SK-N-SH (cell line): ENCODE results near the gene PHF23. TPM values are rescaled to one million over a fixed set of nuclear protein-coding genes. Genes with fewer than 3 reads are reported as not detected.

Experiments used
- CTCF ChIA-PET: fragments of 300-600, 350-600 bp; formaldehyde crosslinking; extraction: SDS; loops from one replicate; lab custom pipeline; 2021; lab: Yijun Ruan, JAX
- POLR2A ChIA-PET: fragments of 350-600 bp; sonication (Branson Sonifier 250); formaldehyde crosslinking; extraction: SDS; loops from one replicate; lab custom pipeline; 2020; ENCODE audit warnings: antibody characterized with exemption, inconsistent platforms; lab: Yijun Ruan, JAX
- DNase-seq: peaks from one replicate; pipeline ENCODE4 v3.0.0; 2012
- H2AFZ ChIP-seq: fragments of 200-600 bp; sonication (generic); 2 replicates; pipeline ENCODE4 v1.8.1; 2016; ENCODE audit warnings: antibody characterized with exemption, mild to moderate bottlenecking, low read depth
- H3F3A ChIP-seq: fragments of 200-600 bp; sonication (generic); replicated peaks from 2 replicates; pipeline ENCODE3; 2016; ENCODE audit warnings: antibody characterized with exemption, mild to moderate bottlenecking; ENCODE audit not compliant: insufficient read depth
- H3K27ac ChIP-seq, 2 experiments: fragments of 200-500 bp in 1 of 2; fragments of 200-600 bp in 1 of 2; sonication (Bioruptor generic) in 1 of 2; sonication (generic), shearing (Covaris generic) in 1 of 2; 2 replicates each; pipeline versions ENCODE4 v1.5.1 to v1.6.1; 2014 to 2016; ENCODE audit warnings: low read depth in 2 of 2, inconsistent platforms in 1 of 2, low read length in 1 of 2, mild to moderate bottlenecking in 1 of 2, mixed read lengths in 1 of 2
- H3K27me3 ChIP-seq: fragments of 200-600 bp; sonication (generic), shearing (Covaris generic); 2 replicates; pipeline ENCODE4 v1.6.1; 2016; ENCODE audit warnings: mixed run types; ENCODE audit not compliant: insufficient read depth
- H3K36me3 ChIP-seq, 2 experiments: fragments of 200-500 bp in 1 of 2; fragments of 200-600 bp in 1 of 2; sonication (Bioruptor generic) in 1 of 2; sonication (generic) in 1 of 2; replicated peaks in 1 of 2; 2 replicates each; pipeline versions ENCODE3 to v1.5.1; 2014 to 2016; ENCODE audit warnings: low read length in 1 of 2, mild to moderate bottlenecking in 1 of 2; ENCODE audit not compliant: insufficient read depth in 2 of 2, control insufficient read depth in 1 of 2
- H3K4me1 ChIP-seq, 2 experiments: fragments of 200-500 bp in 1 of 2; fragments of 200-600 bp in 1 of 2; sonication (Bioruptor generic) in 1 of 2; sonication (generic), shearing (Covaris generic) in 1 of 2; 2 replicates each; pipeline versions ENCODE4 v1.5.1 to v1.6.1; 2014 to 2016; ENCODE audit warnings: low read depth in 1 of 2, low read length in 1 of 2, mixed run types in 1 of 2; ENCODE audit not compliant: insufficient read depth in 2 of 2, control insufficient read depth in 1 of 2
- H3K4me2 ChIP-seq: fragments of 200-600 bp; sonication (generic), shearing (Covaris generic); 2 replicates; pipeline ENCODE4 v1.6.1; 2017; ENCODE audit warnings: mixed run types
- H3K4me3 ChIP-seq, 2 experiments: fragments of 200-500 bp in 1 of 2; fragments of 200-600 bp in 1 of 2; sonication (Bioruptor generic) in 1 of 2; sonication (generic), shearing (Covaris generic) in 1 of 2; 2 replicates each; pipeline versions ENCODE4 v1.5.1 to v1.8.1; 2014 to 2016; ENCODE audit warnings: low read depth in 2 of 2, inconsistent platforms in 1 of 2, low read length in 1 of 2, mild to moderate bottlenecking in 1 of 2, mixed read lengths in 1 of 2, moderate library complexity in 1 of 2
- H3K79me2 ChIP-seq: fragments of 200-600 bp; sonication (generic); 2 replicates; pipeline ENCODE4 v1.8.1; 2017; ENCODE audit warnings: mild to moderate bottlenecking; ENCODE audit not compliant: insufficient read depth
- H3K9ac ChIP-seq: fragments of 200-600 bp; sonication (generic); 2 replicates; pipeline ENCODE4 v1.6.1; 2017; ENCODE audit warnings: mixed run types
- H3K9me2 ChIP-seq: fragments of 200-600 bp; sonication (generic); 2 replicates; pipeline ENCODE4 v1.6.1; 2017; ENCODE audit warnings: mixed run types
- H3K9me3 ChIP-seq: fragments of 200-600 bp; sonication (generic); 2 replicates; pipeline ENCODE4 v1.6.1; 2017; ENCODE audit warnings: mixed run types, mild to moderate bottlenecking, moderate library complexity
- H4K20me1 ChIP-seq: fragments of 200-600 bp; sonication (generic); 2 replicates; pipeline ENCODE4 v1.6.1; 2017; ENCODE audit warnings: mild to moderate bottlenecking, mixed run types; ENCODE audit not compliant: insufficient read depth
- CTCF ChIP-seq: fragments of 200-600 bp; sonication (generic); IDR thresholded peaks from 2 replicates; pipeline ENCODE4 v1.6.1; 2017; ENCODE audit warnings: antibody characterized with exemption, mild to moderate bottlenecking, moderate library complexity
- EP300 ChIP-seq, 2 experiments: IDR thresholded peaks; 2 replicates each; pipeline versions ENCODE4 v1.4.0 to v1.6.1; 2012; ENCODE audit warnings: borderline replicate concordance in 1 of 2, low read depth in 1 of 2, low read length in 1 of 2
- EZH2phosphoT487 ChIP-seq: fragments of 200-600 bp; sonication (generic); IDR thresholded peaks from 2 replicates; pipeline ENCODE4 v1.6.1; 2017; ENCODE audit warnings: low read depth, mixed run types, mild to moderate bottlenecking, antibody characterized with exemption, moderate library complexity, borderline replicate concordance
- FOXJ3 ChIP-seq: sonication (generic); formaldehyde crosslinking; IDR thresholded peaks from 2 replicates; pipeline ENCODE4 v1.5.1; 2020; ENCODE audit warnings: mild to moderate bottlenecking, missing genetic modification reagents
- FOXM1 ChIP-seq: IDR thresholded peaks from 2 replicates; pipeline ENCODE4 v1.4.0; 2012; ENCODE audit warnings: low read depth, mild to moderate bottlenecking
- GATA2 ChIP-seq: sonication (generic); formaldehyde crosslinking; IDR thresholded peaks from 2 replicates; pipeline ENCODE4 v1.5.0; 2020; ENCODE audit warnings: mild to moderate bottlenecking, missing genetic modification reagents
- MEF2A ChIP-seq: IDR thresholded peaks from 2 replicates; pipeline ENCODE4 v1.4.0; 2012; ENCODE audit warnings: low read depth, borderline replicate concordance
- NFIC ChIP-seq: IDR thresholded peaks from 2 replicates; pipeline ENCODE4 v1.4.0; 2012; ENCODE audit warnings: borderline replicate concordance
- PBX3 ChIP-seq: IDR thresholded peaks from 2 replicates; pipeline ENCODE4; 2012
- REST ChIP-seq: IDR thresholded peaks from 2 replicates; pipeline ENCODE4 v1.6.1; 2012; ENCODE audit warnings: mild to moderate bottlenecking, low read depth, low read length, moderate library complexity
- RXRA ChIP-seq: IDR thresholded peaks from 2 replicates; pipeline ENCODE4 v1.4.0; 2012; ENCODE audit warnings: low read depth, mild to moderate bottlenecking, borderline replicate concordance
- SIN3A ChIP-seq: IDR thresholded peaks from 2 replicates; pipeline ENCODE4 v1.6.1; 2012; ENCODE audit warnings: low read depth, mild to moderate bottlenecking, low read length, moderate library complexity, borderline replicate concordance
- USF1 ChIP-seq: IDR thresholded peaks from 2 replicates; pipeline ENCODE4 v1.4.0; 2012; ENCODE audit warnings: low read depth, borderline replicate concordance
- ZBTB33 ChIP-seq: IDR thresholded peaks from 2 replicates; pipeline ENCODE4 v1.4.0; 2012; ENCODE audit warnings: low read depth, borderline replicate concordance
- WGBS: methylation state at CpG from one replicate; pipeline ENCODE4 v1.1.6; 2017; ENCODE audit warnings: low lambda C conversion rate; 5-methylcytosine and 5-hydroxymethylcytosine counted together
- polyA plus RNA-seq, 3 experiments: library from polyadenylated mRNA; depleted of rRNA; stranded (reverse); fragments of >200 nt; gene quantifications; 2 replicates each; pipeline ENCODE4 v1.2.3, GENCODE V29; 2012

PHF23 gene
- polyA plus RNA-seq, 1 of the 3 experiments (the other 2 are of a cell fraction) = 53.3 TPM

GRCh38 chr17:7208027-7208571 lies 31.2 kb downstream of the PHF23 start:
- peaks cover 6 to 23% of the 10 kb centered on the region in 2 experiments; a peak in 2 of 4 replicates for H3K4me1 ChIP-seq
- peaks cover 46% of the 10 kb centered on the region for H3K79me2 ChIP-seq
- no peak for DNase-seq
- no peaks in the 10 kb centered on the region for H3K9me3 ChIP-seq
- no peak overlapping the region for H3K9ac ChIP-seq
- H3F3A ChIP-seq = peaks cover 6% of the 10 kb centered on the region
- H3K27ac ChIP-seq = no peak overlapping the region
- H3K4me3 ChIP-seq = no peak overlapping the region
- WGBS = 73% methylated on average over 13 of the region's 21 CpGs
- ChIA-PET CTCF (interaction anchor here (0.5 to 2.3 kb wide), 4 partner anchors 12 to 949 kb away, joined by 3 to 8 read pairs (median 4); partner anchors contain the start of genes ACADVL and DLG4), POLR2A (no interaction called here)
- no peak overlapping the region for H2AFZ ChIP-seq
- H3K4me2 ChIP-seq = no peak overlapping the region
- no peaks in the 10 kb centered on the region for H3K9me2 ChIP-seq
- TF ChIP-seq FOXM1 = no peak
- H3K27me3 ChIP-seq = no peaks in the 10 kb centered on the region
- H4K20me1 ChIP-seq = peaks cover 37% of the 10 kb centered on the region
- peaks cover under 1 to 5% of the 10 kb centered on the region in 2 experiments for H3K36me3 ChIP-seq

GRCh38 chr17:7207120-7208001 lies 31.9 kb downstream of the PHF23 start:
- DNase-seq = no peak
- peaks cover 40% of the 10 kb centered on the region for H3K79me2 ChIP-seq
- peaks cover 34% of the 10 kb centered on the region for H4K20me1 ChIP-seq
- no peak overlapping the region for H3K27ac ChIP-seq
- H3K27me3 ChIP-seq = no peaks in the 10 kb centered on the region
- H3F3A ChIP-seq = peaks cover 3% of the 10 kb centered on the region
- H3K9ac ChIP-seq = no peak overlapping the region
- POLR2A ChIA-PET = no interaction called here
- H3K4me1 ChIP-seq = peaks cover 4 to 23% of the 10 kb centered on the region in 2 experiments; a peak in 2 of 4 replicates
- H3K36me3 ChIP-seq = peaks cover 8 to 10% of the 10 kb centered on the region in 2 experiments
- no peaks in the 10 kb centered on the region for H3K9me2 ChIP-seq
- H3K9me3 ChIP-seq = no peaks in the 10 kb centered on the region
- CTCF ChIA-PET = interaction anchor here (0.5 to 1.4 kb wide), 4 partner anchors 13 to 949 kb away, joined by 3 to 4 read pairs (median 4); partner anchors contain the start of genes ACADVL, DLG4 and DVL2
- H3K4me3 ChIP-seq = no peak overlapping the region
- H3K4me2 ChIP-seq = no peak overlapping the region
- H2AFZ ChIP-seq = no peak overlapping the region
- WGBS = 92% methylated on average over 24 of the region's 24 CpGs
- no peak for TF ChIP-seq SIN3A
- TF ChIP-seq GATA2 = no peak
- no peak for TF ChIP-seq EZH2phosphoT487
- no peak for TF ChIP-seq REST
- no peak for TF ChIP-seq PBX3
- no peak for TF ChIP-seq NFIC
- no peak for TF ChIP-seq MEF2A
- no peak for TF ChIP-seq FOXJ3 (CRISPR knock-in tag)
- TF ChIP-seq RXRA = no peak
- no peak for TF ChIP-seq USF1
- no peak for TF ChIP-seq EP300 (IDR thresholded peaks at IDR 0.05; ENCODE audit: borderline replicate concordance in 1 of 2, low read depth in 1 of 2, low read length in 1 of 2)
- TF ChIP-seq CTCF = no peak
- TF ChIP-seq ZBTB33 = no peak
